ENCODE data around the gene IER2.

IER2 gene, protein sequence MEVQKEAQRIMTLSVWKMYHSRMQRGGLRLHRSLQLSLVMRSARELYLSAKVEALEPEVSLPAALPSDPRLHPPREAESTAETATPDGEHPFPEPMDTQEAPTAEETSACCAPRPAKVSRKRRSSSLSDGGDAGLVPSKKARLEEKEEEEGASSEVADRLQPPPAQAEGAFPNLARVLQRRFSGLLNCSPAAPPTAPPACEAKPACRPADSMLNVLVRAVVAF

DNA sequence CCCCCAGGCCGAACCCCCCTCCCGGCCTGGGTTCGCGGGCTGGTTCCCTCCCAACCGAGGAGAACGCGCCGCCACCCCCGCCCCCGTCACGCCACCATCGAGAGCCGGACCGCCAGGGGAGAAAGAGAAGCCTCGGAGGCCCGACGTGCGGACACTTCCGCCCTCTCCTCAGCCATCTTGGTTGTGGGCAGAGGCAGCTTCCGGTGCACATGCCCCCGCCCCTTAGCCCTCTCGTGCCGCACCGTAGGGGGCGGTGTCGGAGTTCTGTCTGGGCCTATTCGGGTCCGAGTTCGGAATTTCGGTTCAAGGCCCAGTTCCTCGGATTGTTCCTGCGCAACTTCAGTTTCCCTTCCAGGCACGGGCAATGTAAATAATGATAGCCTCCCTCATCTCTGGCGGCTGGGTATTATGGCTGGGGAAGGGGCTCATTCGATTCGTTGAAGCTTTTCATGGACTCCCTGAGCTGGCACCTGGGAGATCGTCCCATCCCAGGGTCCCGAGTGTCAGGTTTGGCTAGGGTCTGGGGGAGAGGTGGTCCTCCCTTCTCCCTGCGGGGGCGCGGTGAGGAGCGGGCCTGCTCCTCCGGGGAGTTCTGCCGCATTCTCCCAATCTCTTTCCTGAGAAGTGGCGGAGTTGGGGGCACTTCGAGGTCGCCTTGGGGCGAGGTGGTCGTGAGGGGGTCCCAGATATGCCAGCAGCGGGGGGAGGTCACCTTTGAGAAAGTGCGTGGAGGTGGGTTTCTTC lies at the start of gene IER2, which contains the start of gene STX10:
IER2 (plus strand) TSS at position 225 of the 744 bp plus-strand sequence. CDS start 2,776 bp downstream, outside the sequence.
STX10 (minus strand) TSS at position 189 of the 744 bp plus-strand sequence. CDS start 202 bp downstream, outside the sequence.
- DNase-seq (ENCODE audit: extremely low spot score, insufficient read length, low read depth), result peak; percentile 86
- peak; percentile 95 for FAIRE-seq

DNA sequence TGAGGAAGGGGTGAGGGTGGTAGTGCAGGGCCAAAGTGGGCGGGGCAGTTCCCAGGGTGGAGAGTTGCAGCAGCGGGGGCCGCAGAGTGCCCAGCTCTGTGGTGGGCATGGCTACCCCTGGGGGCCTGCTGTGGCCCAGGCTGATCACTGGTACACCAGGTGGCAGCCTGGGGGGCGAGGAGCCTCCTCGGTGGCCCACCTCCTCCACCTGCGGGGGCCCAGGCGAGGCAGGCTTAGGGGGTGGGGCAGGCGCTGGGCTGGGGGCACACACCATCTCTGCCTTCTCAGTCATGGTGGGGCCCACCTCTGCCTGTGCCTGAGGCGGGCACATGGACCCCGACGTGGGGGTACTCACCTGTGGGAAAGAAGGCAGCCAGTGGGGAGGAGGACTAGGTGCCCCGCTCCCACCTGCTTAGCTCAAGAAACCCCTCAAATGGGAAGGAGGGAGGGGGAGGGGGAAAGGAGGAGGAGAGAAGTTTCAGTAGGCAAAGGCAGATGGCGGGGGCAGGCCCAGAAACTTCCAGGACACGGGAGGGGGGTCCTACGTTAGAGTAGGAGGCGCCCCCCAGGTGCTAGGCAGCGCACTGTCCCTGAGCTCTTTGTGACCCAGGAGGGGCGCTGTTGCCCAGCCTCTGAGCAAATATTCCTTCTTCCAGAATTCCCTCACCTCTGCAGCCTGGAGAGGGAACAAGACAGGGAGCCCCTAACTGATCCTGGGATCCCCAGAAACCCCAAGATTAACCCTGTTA lies 49.2 kb upstream of the IER2 start:
- DNase-seq (ENCODE audit: extremely low spot score, insufficient read length, low read depth) (no peak), FAIRE-seq (no peak)

DNA sequence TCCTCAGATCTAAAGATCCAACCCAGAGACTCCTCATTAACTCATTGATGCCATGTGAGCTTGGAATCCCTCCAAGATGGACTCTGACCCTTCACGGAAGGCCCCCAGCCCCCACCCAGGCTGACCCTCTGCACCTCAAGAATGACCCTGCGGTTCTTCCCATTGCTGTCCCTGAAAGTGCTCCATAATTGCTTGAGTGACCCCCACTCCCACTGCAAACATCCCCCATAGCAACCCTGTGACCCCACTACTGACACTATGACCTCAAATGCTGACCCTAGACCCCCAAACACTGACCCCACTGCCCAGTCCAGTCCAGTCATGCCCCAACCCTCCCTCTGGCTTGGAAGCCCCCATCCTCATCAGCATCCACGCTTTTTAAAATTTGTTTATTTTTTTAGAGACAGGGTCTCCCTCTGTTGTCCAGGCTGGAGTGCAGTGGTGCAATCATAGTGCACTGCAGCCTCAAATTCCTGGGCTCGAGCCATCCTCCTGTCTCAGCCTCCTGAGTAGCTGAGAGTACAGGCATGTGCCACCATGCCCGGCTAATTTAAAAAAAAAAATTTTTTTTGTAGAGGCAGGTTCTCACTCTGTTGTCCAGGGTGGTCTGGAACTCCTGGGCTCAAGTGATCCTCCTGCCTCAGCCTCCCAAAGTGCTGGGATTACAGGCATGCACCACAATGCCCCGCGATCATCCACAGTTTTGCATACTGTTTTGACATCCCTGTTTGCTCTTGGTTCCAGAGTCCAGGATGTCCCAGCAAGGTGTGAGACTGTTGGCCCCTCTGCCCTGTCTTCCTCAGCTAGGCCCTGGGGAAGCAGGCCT lies 48.4 kb upstream of the IER2 start:
- no peak for FAIRE-seq

DNA sequence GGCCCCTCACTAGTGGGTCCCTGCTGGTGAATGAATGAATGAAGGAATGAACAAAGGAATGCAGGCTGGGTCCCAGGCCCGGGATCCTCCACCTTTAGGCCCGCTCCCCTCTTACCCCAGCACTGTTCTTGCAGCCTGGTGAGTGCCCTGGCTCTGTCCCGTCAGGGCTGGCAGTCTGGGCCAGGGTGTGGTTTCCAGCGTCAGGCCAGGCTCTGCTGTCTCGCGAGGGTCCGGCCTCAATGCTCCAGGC lies 47.9 kb upstream of the IER2 start:
- DNase-seq (ENCODE audit: extremely low spot score, insufficient read length, low read depth) (no peak), FAIRE-seq (no peak)

More for the DNA sequence above, 48.4 kb upstream of the IER2 start:
- DNase-seq (ENCODE audit: extremely low spot score, insufficient read length, low read depth), result no peak

DNA sequence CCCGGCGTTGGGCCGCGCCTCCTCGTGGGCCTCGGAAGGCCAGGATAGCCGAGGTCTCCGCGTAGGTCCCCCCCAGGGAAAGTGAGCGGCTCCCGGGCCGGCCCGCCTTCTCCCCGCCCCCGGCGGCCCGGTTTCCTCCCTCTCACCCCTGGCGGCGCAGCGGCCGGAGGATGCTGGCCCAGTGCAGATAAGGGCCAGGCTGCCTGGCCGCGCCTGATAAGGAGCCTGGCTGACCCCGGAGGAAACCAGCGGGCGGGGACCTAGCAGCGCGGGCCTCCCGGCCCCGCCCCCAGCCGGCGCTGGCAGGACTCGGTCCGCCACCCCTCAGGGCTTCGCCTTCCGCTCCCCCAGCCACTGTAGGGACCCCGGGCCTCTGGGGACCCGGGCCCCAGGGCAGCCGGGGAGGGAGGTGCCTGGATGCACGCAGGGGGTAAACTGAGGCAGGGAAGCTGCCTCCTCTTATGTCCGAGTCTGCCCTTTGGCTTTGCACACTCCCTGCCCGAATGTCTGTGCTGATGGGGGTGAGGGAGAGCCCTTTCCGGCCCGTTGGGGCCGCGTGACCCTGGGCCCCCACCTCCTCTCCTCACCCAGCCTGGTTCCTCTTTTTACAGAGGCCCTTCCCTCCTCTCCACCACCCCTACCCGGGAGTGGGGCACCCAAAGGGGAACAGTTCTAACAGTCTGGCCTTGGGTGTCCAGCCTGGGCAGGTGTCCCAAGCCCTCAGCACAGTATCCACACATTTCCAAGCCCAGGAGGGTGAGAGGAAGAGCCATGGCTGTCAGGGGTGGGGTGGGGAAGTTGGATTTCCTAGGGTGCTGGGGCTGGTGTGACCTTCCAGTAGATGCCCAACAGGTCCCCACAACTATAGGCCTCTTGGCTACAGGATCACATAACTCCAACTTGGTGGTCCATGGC lies 47.3 kb upstream of the IER2 start, which contains the start of gene LYL1:
LYL1 (minus strand) TSS at position 193 of the 915 bp plus-strand sequence. CDS start 1,687 bp downstream, outside the sequence.
- FAIRE-seq, result peak; percentile 88
- peak; percentile 63 for DNase-seq (ENCODE audit: extremely low spot score, insufficient read length, low read depth)

DNA sequence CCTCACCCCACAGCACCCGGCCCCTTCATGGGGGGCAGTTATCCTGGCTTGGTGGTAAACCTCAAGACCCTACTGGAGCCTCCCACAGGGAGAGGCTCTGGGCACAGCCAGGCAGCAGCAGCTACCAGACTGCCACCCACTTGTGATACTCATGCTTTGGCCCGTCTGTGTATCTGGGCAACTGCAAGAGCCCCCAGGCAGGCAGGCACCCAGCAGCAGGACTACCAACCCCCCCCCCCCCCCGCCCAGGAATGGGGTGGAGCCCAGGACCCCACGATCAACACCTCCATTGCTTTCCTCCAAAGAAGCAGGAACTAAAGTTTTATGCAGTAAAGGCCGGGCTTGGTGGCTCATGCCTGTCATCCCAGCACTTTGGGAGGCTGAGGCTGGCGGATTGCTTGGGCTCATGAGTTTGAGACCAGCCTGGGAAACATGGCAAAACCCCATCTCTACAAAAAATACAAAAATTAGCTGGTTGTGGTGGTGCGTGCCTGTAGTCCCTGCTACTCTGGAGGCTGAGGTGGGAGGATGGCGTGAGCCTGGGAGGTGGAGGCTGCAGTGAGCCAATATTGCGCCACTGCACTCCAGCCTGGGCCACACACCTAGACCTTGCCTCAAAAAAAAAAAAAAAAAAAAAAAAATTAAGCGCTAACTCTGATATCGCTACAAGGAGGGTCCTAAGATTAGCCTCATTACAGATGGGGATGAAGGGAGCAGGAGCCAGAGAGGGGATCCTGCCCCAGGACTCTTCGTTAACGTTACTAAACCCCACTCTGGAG lies 46.4 kb upstream of the IER2 start:
- DNase-seq (ENCODE audit: extremely low spot score, insufficient read length, low read depth), result no peak

DNA sequence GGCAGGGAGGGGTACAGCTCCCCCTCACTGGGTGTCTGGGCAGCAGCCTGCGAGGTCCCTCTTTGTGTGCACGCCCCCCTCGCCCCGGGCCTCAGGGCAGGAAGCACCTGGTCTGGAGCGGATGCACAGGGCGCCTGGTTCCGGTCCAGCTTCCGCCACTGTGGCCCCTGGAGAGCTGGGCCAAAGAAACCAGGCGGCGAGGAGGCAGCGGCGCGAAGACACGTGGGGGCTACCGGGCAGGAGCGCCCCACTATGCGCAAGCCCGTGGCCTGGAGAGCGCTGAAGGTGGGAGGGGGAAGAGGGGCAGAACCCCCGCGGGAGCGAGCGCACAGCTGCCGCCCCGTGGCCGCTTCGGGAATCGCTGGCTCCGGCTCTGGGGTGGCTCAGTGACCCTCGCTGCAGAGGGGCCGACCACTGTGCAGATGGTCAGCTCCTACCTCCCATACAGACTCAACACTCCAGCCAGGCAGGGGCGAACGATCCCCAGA lies 45.8 kb upstream of the IER2 start:
- peak; percentile 89 for FAIRE-seq
- peak; percentile 66 for DNase-seq (ENCODE audit: extremely low spot score, insufficient read length, low read depth)

More for the DNA sequence above, 46.4 kb upstream of the IER2 start:
- FAIRE-seq, result no peak

DNA sequence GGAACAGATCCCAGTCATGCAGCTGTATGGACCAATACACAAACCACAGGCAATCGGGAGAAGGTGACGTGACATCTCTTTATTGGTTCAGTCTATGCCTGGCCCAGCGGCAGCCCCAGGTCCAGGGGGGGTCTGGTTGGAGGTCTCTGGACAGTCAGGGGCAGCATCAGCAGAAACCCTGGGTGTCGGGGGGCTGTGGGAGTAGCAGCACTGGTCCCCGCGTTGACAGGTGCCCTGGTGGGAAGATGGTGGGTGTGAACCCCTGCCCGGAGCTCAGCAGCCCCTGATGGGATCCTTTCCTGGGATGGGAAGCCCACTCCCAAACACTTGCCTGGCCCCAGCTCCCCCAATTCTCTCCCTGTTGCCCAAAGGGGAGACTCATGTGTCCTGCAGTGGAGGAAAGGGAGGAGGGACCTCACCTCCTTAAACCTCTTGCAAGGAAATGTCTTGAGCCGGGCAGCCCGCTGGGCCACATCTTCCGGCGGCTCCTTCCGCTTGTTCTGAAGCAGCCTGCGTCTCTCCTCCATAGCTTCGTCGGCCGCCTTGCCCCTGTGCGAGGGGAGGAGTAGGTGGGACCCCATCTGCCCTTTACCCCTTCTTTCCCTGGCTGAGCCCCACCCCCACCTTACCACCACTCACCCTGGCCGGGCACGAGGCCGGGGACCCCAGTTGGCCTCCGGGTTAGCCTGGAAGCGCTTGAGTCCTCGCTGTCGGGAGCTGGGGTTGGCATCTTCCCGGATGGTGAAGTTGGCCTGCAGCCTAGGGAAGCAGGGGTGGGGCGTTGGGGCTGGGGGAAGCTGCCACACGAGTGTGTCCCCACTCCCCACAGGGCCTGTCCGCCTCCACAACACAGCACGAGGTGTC lies 45.1 kb upstream of the IER2 start:
- DNase-seq (ENCODE audit: extremely low spot score, insufficient read length, low read depth) (no peak), FAIRE-seq (peak; percentile 57)

DNA sequence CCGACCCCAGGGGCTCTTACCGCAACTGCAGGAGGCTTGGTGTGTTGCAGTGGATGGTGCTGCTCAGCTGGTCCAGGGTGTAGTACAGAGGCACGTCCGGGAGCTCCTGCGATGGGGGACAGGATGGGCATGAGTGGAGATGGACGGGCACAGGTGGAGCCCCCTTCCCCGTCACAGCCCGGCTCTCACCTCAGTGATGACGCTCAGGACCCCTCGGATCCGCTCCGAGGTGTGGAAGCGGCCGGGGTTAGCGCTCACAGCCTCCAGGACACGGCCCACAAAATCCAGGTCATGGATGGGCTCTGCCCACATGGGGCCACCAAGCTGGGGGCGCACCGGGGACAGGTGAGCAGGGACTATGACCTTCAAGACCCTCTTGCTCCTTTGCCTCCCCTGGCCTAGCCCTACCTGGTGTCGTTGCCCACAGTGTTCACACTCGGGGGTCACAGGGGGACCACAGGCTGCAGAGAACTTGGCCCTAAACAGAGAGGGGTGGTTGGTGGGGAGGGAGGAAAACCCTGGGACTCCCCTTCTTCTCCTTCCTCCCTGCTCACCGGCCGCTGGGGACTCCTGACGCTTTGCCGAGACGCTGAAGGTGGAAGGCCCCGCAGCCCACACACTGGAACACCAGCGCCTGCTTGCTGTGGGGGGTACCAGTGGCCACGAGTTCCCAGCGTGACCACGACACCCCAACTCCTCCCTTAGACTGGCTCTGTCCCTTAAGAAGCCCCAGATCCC lies 40.7 kb upstream of the IER2 start:
- no peak for FAIRE-seq

DNA sequence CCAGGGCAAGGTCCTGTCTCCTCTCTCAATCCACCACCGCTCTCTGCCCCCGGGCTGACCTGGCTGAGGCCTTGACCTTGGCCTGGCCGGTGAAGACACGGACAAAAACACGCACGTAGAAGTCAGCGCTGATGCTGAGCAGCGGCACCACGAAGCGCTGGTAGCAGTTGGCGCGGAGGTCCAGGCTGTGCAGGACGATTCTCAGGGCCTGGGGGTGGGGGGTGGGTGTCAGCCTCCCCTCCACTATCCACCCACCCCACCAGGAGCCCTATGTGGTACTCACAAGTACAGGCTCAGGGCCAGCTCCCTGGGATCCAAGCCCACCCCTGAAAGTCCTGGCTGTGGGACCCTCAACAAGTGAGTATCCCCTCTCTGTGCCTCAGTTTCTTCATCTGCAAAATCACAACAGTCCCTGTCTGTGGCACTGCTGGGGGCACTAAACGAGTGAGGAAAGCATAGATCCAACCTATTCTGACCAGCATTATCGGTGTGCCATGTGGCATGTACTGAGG lies 40.1 kb upstream of the IER2 start:
- no peak for DNase-seq (ENCODE audit: extremely low spot score, insufficient read length, low read depth)
- FAIRE-seq, result no peak

More for the DNA sequence above, 40.7 kb upstream of the IER2 start:
- DNase-seq (ENCODE audit: extremely low spot score, insufficient read length, low read depth), result no peak

DNA sequence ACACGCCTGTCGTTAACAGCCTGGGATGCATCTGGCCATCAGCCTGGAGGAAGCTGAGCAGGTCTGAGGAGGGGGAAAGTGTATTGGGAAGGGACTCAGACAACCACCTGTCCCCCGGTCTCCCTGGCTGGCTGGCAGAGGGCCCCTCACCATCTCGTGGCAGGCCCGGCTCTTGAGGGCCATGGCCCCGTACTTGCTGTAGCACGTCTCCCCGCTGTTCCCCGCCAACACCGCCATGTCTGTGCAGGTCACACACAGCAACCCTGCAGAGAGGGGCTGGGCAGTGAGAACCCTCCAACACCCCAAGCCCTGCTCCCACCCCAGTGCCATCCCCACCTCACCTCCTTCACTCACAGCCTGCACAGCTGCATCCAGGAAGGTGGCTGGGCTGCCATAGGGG lies 37.7 kb upstream of the IER2 start:
- DNase-seq (ENCODE audit: extremely low spot score, insufficient read length, low read depth) (no peak), FAIRE-seq (no peak)

DNA sequence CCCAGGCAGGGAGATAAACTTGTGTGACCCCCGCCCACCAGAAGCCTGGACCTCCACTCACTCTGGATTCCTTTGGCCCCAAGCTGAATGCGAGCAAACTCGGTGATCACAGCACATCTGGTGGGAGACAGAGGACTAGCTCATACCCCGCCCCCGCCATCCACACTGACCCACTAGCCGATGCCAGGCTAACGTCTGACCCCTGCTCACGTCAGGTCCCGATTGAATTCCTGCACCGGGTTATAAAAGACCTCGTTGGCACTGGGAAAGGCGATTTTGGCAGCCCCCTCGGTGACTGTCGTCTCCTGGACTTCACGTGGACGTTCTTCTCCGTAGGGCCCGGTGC lies 34.3 kb upstream of the IER2 start:
- FAIRE-seq, result no peak
- DNase-seq (ENCODE audit: extremely low spot score, insufficient read length, low read depth), result no peak

DNA sequence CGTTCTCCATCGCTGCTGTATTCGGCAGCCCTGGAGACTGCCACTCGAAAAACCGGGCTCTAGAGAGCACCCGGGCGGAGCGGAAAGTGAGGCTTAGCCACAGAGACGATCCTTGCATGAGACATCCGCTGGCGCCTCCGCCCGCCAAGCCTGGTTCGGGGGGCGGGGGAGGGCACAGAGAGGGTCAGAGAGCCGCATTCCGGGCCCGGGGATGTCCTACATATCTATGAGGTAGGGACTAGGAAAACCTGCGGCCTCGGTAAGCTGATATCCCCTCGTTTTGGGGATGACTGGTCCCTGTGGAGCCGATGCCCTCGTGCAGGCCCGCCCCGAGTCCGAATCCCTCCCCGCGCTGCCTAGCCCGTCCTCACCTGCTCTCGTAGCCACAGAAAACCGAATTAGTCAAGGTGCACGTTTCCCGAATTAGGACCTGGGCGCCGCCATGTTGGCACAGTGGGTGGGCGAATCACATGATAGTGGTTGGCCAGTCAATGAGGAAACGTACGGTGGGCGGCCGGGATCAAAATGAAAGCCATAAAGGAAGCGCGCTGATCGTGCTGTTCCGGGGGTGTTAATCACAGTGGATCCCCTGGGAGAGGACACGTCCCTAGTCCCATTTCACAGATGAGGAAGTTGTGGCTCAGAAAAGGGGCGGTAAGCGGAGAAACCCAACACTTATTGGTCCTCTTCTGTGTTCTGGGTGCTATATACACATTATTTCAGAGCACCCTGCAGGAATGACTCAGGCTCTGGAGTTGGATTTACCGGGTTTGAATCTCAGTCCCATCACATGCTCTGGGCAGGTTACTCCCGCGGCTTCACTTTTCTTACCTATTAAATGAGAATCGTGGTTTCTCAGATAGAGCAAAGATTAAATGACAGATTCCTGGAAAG lies 33.7 kb upstream of the IER2 start, which contains the start of gene TRMT1:
TRMT1 (minus strand) TSS at position 459 of the 894 bp plus-strand sequence; CDS start at position 118, 341 bp downstream.
- DNase-seq (ENCODE audit: extremely low spot score, insufficient read length, low read depth), result peak; percentile 84
- FAIRE-seq, result peak; percentile 94

DNA sequence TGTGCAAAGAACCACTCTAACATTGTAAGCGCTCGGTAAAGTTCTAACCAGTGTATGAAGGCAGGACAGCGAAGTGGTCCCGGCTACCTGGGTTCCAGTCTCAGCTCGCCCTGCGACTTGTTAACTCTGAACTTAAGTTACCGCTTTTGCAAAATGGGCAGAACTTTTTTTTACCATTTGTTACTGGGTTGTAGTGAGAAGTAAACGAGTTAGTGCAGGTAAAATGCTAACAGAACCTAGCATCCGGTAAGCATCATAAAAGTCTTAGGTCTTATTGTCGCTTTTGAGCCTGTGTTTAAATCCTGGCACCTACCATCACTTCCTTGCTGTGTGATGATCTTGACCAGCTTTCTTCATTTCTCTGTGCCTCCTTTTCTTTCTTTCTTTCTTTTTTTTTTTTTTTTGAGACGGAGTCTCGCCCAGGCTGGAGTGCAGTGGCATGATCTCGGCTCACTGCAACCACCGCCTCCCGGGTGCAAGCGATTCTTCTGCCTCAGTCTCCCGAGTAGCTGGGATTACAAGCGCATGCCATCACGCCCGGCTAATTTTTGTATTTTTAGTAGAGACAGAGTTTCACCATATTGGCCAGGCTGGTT lies 32.9 kb upstream of the IER2 start:
- no peak for FAIRE-seq

More for the DNA sequence above, 32.9 kb upstream of the IER2 start:
- DNase-seq (ENCODE audit: extremely low spot score, insufficient read length, low read depth), result no peak

Measured in GM18507 (cell line).